Cardiac muscle cell (in vitro differentiated cells and primary cell): ENCODE data around the gene SLC39A8. TPM values are rescaled to one million over a fixed set of nuclear protein-coding genes. Genes with fewer than 3 reads are reported as not detected.

Experiments used
- DNase-seq, 2 donors: peaks; one replicate each; pipeline versions ENCODE4 v3.0.0 to v3.0.0-alpha.2; 2010 to 2017; ENCODE audit warnings: low read depth in 1 of 2, low spot score in 1 of 2
- H3K27ac ChIP-seq: fragments of 200-600 bp; sonication (generic); 2 replicates; pipeline ENCODE4 v1.5.1; 2016
- H3K27me3 ChIP-seq: fragments of 200-600 bp; sonication (generic); 2 replicates; pipeline ENCODE4 v1.6.0; 2016; ENCODE audit warnings: control low read depth
- H3K36me3 ChIP-seq: fragments of 200-600 bp; sonication (generic); 2 replicates; pipeline ENCODE4 v1.5.1; 2016; ENCODE audit warnings: control low read depth
- H3K4me1 ChIP-seq: fragments of 200-600 bp; sonication (generic); 2 replicates; pipeline ENCODE4 v1.8.1; 2017; ENCODE audit warnings: low read depth, mild to moderate bottlenecking, mixed run types
- H3K4me3 ChIP-seq: fragments of 200-600 bp; sonication (generic); 2 replicates; pipeline ENCODE4 v1.5.1; 2016; ENCODE audit warnings: mild to moderate bottlenecking
- H3K9me3 ChIP-seq: fragments of 200-600 bp; sonication (generic); 2 replicates; pipeline ENCODE4 v1.5.1; 2017; ENCODE audit warnings: low read depth, mild to moderate bottlenecking, control low read depth
- polyA plus RNA-seq: library from polyadenylated mRNA; unstranded; fragments of >200 nt; fragmentation: Nextera tagmentation; extraction: Ambion mirVana; gene quantifications from 2 replicates; pipeline ENCODE4 v1.2.1, GENCODE V29; 2016
- total RNA-seq: library from RNA; depleted of rRNA; stranded (reverse); fragments of >200 nt; gene quantifications from 2 replicates; pipeline ENCODE4 v1.2.3, GENCODE V29; 2016
- TF ChIP-seq, protein P1 (sequence below): IDR thresholded peaks from 2 replicates; pipeline ENCODE4 v1.5.1; 2012; ENCODE audit warnings: low read depth, mild to moderate bottlenecking, low read length

SLC39A8 gene
- total and polyA plus RNA-seq, 2 experiments from 2014 or later: 18.5 to 20.4 TPM

DNA sequence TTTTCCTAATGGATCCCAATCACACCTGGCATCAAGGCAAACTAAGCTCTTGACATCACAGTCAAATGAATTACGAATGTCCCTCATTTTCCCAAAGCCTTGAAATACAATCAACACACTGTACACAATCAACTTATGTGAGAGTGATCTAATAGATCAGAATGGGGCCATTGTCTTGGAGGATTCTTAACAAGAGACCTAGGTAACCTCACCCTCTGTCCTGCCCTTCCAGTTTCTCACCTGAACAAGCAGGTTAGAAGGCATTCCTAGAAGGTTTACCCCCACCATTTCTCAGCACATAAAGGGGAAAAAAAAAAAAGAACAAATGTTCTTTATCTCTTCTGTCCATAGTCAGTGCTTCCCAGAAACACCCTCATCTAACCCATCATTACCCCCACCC is 6.3 kb downstream of the SLC39A8 start:
- TF ChIP-seq, protein P1, sequence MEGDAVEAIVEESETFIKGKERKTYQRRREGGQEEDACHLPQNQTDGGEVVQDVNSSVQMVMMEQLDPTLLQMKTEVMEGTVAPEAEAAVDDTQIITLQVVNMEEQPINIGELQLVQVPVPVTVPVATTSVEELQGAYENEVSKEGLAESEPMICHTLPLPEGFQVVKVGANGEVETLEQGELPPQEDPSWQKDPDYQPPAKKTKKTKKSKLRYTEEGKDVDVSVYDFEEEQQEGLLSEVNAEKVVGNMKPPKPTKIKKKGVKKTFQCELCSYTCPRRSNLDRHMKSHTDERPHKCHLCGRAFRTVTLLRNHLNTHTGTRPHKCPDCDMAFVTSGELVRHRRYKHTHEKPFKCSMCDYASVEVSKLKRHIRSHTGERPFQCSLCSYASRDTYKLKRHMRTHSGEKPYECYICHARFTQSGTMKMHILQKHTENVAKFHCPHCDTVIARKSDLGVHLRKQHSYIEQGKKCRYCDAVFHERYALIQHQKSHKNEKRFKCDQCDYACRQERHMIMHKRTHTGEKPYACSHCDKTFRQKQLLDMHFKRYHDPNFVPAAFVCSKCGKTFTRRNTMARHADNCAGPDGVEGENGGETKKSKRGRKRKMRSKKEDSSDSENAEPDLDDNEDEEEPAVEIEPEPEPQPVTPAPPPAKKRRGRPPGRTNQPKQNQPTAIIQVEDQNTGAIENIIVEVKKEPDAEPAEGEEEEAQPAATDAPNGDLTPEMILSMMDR: no peak
- DNase-seq: no peak
- Histone ChIP-seq H3K27ac (no peak overlapping the region), H3K4me1 (peaks cover 18% of the 10 kb centered on the region), H3K27me3 (no peaks in the 10 kb centered on the region), H3K4me3 (no peak overlapping the region), H3K36me3 (no peaks in the 10 kb centered on the region), H3K9me3 (no peaks in the 10 kb centered on the region)

DNA sequence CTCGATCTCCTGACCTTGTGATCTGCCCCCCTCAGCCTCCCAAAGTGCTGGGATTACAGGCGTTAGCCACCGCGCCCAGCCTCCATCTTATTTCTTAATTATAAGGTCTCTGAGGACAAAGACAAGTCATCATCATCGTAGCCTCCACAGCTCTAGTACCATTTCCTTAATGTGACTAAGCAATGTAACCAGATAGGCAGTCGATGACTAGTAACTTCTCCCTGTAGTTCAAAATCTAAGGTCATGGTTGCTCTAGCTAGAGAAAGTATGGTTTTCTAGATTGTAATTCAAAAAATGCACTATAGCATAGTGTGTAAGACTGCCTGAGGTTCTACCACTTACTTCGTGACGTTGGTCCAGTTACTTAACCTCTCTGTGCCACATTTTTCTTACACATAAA is 6.9 kb downstream of the SLC39A8 start:
- no peaks in the 10 kb centered on the region for H3K36me3 ChIP-seq
- H3K27me3 ChIP-seq: no peaks in the 10 kb centered on the region
- no peak for DNase-seq
- H3K4me3 ChIP-seq: no peak overlapping the region
- TF ChIP-seq, protein P1: no peak
- H3K4me1 ChIP-seq: peaks cover 15% of the 10 kb centered on the region
- no peak overlapping the region for H3K27ac ChIP-seq
- H3K9me3 ChIP-seq: no peaks in the 10 kb centered on the region

DNA sequence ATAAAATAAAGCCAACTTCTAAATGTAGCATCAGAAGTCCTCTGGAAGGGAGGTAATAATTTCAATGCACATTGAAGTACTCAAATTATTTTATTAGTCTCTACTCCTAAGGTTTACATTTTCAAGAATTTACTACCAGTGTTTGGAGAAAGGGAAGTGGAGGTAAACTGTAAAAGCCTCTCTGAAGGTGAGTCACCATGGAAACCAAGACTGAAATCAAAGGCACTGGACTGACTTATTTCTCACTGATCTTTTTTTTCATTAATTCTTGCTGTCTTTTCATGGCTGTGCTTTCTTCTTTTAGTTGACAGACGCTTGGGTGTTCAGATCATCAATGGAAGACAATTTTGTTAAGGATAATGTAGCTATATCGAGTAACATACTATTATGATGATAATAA is 9.7 kb downstream of the SLC39A8 start:
- Histone ChIP-seq H3K27ac (no peak overlapping the region), H3K4me3 (no peak overlapping the region), H3K27me3 (no peaks in the 10 kb centered on the region), H3K9me3 (no peaks in the 10 kb centered on the region), H3K36me3 (no peaks in the 10 kb centered on the region), H3K4me1 (peaks cover 4% of the 10 kb centered on the region)
- TF ChIP-seq, protein P1: no peak
- DNase-seq: no peak

DNA sequence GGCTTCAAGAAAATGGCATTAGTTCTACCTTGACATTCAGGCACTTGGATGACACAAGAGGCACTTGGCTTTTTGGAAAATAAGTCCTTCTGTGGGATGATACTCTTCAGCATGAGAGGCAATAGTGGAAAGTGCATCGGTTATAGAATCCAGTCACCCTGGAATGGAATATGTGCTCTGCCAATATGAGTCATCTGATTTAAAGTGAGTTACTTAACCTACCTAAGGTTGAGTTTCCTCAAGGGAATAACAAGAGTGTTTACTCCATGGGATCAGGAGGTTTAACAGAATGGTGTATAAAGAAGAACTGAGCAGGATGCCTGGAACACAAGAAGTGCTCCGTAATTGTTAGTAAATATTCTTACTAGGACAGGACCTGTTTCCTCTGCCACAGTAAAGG is 10.7 kb downstream of the SLC39A8 start:
- TF ChIP-seq, protein P1: no peak
- peaks cover 2% of the 10 kb centered on the region for H3K4me1 ChIP-seq
- H3K9me3 ChIP-seq: no peaks in the 10 kb centered on the region
- H3K36me3 ChIP-seq: no peaks in the 10 kb centered on the region
- no peak overlapping the region for H3K27ac ChIP-seq
- no peak overlapping the region for H3K4me3 ChIP-seq
- no peaks in the 10 kb centered on the region for H3K27me3 ChIP-seq
- DNase-seq: no peak

DNA sequence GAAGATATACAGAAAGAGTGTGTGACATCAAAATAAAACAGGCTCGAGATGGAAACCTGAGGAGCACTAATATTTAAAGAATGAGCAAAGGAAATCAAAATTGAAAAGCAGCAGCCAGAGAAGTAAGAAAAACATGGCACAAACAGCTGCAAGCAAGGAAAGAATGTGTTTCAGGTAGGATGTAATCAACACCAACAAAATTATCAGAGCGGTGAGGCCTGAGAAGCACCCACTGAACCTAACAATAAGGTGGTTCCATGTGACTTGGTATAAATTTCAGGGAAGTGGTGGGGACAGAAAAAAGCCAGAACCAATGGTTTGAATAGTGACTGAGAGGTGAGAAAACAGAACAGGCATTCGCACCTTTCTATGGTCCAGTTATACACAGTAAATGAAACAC is 11.5 kb downstream of the SLC39A8 start:
- no peak for DNase-seq
- no peaks in the 10 kb centered on the region for H3K27me3 ChIP-seq
- H3K36me3 ChIP-seq: no peaks in the 10 kb centered on the region
- H3K4me3 ChIP-seq: no peak overlapping the region
- H3K27ac ChIP-seq: no peak overlapping the region
- H3K4me1 ChIP-seq: no peaks in the 10 kb centered on the region
- H3K9me3 ChIP-seq: no peaks in the 10 kb centered on the region
- TF ChIP-seq, protein P1: no peak

DNA sequence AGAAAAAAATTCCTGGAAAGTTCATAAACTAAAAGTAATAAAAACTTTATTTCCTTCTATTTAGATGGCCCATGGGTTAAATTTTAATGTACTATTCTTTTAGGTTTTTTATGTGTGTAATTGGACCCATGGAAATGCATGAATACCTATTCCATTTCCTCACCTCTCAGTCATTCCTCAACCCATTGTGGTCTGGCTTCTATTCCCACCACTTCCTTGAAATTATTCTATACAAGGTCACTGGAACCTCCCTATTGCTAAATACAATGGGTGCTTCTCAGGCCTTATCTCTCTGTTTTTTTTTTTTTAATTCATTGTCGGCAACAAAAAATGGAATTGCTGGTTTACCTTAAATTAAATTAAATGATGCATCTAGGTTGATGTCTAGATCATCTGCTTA is 17.2 kb downstream of the SLC39A8 start:
- no peaks in the 10 kb centered on the region for H3K36me3 ChIP-seq
- no peaks in the 10 kb centered on the region for H3K9me3 ChIP-seq
- DNase-seq: peak in 1 of 2 donors; percentile 61
- H3K27ac ChIP-seq: no peak overlapping the region
- TF ChIP-seq, protein P1: no peak
- H3K4me3 ChIP-seq: no peak overlapping the region
- H3K4me1 ChIP-seq: no peaks in the 10 kb centered on the region
- no peaks in the 10 kb centered on the region for H3K27me3 ChIP-seq
